Lower leg skin (tissue), 4 donors: Measurements from ENCODE around the gene ZEB2. TPM values are rescaled to one million over a fixed set of nuclear protein-coding genes. Genes with fewer than 3 reads are reported as not detected.

ENCODE experiments used
- DNase-seq, 2 donors: peaks; one replicate each; pipeline ENCODE4 v3.0.0-alpha.2; 2019; ENCODE audit warnings: low spot score in 2 of 2
- H3K4me3 ChIP-seq: fragments of 200-600 bp; sonication (generic); 2 replicates; pipeline ENCODE4 v1.5.1; 2017; ENCODE audit warnings: mild to moderate bottlenecking, low read depth; ENCODE audit not compliant: poor library complexity, severe bottlenecking
- POLR2A ChIP-seq, 2 donors: fragments of 450-650 bp; IDR thresholded peaks; one replicate each; pipeline ENCODE4 v1.6.1; 2016 to 2017; ENCODE audit warnings: antibody characterized with exemption in 2 of 2, mild to moderate bottlenecking in 1 of 2, moderate library complexity in 1 of 2
- WGBS, 2 donors: methylation state at CpG; one replicate each; pipeline ENCODE4 v1.1.5; 2018; 5-methylcytosine and 5-hydroxymethylcytosine counted together
- intact Hi-C: fragments of 100-400 bp; cut with DNase I; formaldehyde crosslinking; loops from one replicate; pipeline ENCODE4 v1.15.0; 2023; ENCODE audit warnings: low total_unique reads
- total RNA-seq, 4 donors: library from RNA; depleted of rRNA; stranded (reverse); fragments of >200 nt; gene quantifications; one replicate each; pipeline ENCODE4 v1.1.0, GENCODE V29; 2016
- TF ChIP-seq, protein P1 (sequence below), 3 donors: fragments of 450-650 bp; IDR thresholded peaks; one replicate each; pipeline ENCODE4 v1.5.1; 2016; ENCODE audit warnings: antibody characterized with exemption in 3 of 3, mild to moderate bottlenecking in 3 of 3, moderate library complexity in 2 of 3

ZEB2 gene
- total RNA-seq, 4 donors from 2014 or later = 13.8 to 38.8 (median 30.3) TPM

DNA sequence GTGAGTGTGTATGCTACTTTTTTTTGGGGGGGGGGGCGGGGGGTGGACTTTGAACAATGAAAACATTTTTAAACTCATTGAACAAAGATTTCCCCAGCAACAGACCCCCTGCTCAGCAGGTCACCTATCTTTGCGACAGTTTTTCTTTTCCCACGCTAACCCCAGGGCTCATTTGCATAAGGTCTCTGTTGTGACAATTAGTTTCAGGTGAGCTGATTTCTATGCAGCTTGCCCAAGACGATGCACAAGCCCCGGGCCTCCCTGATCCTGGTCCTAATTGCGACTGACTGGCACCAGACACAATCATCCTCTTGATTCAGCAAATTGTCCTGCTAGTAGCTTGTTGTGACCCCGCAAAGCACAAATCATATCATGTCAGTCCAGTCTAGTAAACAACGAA lies 40.3 kb downstream of the ZEB2 start:
- no peak for DNase-seq
- H3K4me3 ChIP-seq = no peak overlapping the region
- TF ChIP-seq, protein P1, sequence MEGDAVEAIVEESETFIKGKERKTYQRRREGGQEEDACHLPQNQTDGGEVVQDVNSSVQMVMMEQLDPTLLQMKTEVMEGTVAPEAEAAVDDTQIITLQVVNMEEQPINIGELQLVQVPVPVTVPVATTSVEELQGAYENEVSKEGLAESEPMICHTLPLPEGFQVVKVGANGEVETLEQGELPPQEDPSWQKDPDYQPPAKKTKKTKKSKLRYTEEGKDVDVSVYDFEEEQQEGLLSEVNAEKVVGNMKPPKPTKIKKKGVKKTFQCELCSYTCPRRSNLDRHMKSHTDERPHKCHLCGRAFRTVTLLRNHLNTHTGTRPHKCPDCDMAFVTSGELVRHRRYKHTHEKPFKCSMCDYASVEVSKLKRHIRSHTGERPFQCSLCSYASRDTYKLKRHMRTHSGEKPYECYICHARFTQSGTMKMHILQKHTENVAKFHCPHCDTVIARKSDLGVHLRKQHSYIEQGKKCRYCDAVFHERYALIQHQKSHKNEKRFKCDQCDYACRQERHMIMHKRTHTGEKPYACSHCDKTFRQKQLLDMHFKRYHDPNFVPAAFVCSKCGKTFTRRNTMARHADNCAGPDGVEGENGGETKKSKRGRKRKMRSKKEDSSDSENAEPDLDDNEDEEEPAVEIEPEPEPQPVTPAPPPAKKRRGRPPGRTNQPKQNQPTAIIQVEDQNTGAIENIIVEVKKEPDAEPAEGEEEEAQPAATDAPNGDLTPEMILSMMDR (IDR thresholded peaks at IDR 0.05) = no peak
- TF ChIP-seq POLR2A (IDR thresholded peaks at IDR 0.05) = no peak
- 67 to 68% methylated on average over 8 of the region's 8 CpGs for WGBS, 2 donors
- intact Hi-C loops = no loop called here

DNA sequence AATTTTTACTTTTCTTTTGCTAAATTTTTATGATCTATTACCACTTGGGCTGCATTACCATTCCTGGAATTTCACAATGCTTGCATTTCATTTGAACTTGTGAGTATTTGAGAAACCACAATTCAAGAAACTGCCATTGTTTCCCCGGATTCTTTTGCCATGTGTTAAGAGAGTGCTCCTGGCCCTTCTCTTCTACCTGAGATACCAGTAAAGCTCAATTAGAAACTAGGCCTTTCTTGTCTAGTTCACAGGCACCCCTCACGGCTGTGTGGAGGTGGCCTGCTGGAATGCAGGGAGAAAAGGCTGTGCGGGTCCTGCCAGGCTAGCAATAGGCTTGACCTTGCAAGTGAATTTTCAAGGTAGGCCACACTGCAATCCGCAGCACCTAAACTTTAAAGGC lies 40.8 kb downstream of the ZEB2 start:
- H3K4me3 ChIP-seq = no peak overlapping the region
- no peak for DNase-seq
- intact Hi-C loops = no loop called here
- TF ChIP-seq POLR2A (IDR thresholded peaks at IDR 0.05) = no peak
- TF ChIP-seq, protein P1 (IDR thresholded peaks at IDR 0.05) = no peak
- WGBS, 2 donors = 54 to 66% methylated on average over 4 of the region's 4 CpGs

DNA sequence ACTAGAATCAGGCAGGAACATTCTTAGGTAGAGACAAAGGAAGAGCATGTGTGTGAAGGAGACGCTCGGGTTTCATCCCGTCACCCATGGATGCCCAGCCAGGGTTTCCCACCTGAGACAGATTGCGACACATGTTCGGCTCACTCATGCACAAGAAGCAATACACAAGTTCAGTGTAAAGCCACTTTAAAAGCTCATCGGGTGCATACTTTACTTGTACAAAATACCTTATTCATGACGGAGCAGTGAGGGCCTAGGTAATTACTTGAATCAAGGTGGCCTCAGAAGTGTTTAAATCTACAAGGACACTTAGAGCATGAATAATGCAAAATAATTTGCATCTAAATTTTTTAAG lies 42.0 kb downstream of the ZEB2 start:
- no peak overlapping the region for H3K4me3 ChIP-seq
- no peak for DNase-seq
- WGBS, 2 donors = 68 to 77% methylated on average over 7 of the region's 7 CpGs
- intact Hi-C loops = no loop called here
- TF ChIP-seq, protein P1 (IDR thresholded peaks at IDR 0.05) = no peak
- no peak for TF ChIP-seq POLR2A (IDR thresholded peaks at IDR 0.05)

DNA sequence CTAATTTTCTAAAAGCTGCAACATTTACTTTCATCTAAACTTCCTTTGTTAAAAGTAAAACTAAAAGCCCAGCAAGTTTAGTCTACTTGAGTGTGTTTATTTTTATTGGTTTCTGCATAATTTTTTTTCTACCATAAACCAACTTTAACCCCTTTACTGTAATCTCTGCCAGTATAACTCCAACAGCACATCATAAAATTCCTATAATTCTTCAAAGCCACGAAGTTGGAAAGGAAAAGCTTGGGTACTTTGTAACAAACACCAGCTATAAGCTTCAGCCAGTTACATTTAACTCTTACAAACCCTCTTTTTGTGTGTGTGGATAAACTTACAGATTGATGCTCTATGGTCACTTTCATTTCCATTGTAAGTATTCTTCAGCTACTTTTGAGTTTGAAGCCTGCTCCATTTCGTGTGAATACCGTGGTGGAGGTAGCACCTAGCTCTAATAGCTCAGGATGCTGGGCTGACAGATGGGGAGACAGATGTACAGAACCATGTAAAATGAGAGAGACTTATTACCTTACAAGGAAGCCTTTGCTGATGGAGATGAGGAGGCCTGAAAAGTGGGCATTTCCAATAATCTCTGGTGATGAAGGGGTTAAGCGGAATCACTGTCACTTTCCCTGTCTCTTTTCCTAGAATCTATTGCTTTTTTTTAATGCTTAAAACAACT lies 42.5 kb downstream of the ZEB2 start:
- TF ChIP-seq, protein P1 (IDR thresholded peaks at IDR 0.05) = no peak
- no peak for TF ChIP-seq POLR2A (IDR thresholded peaks at IDR 0.05)
- DNase-seq = no peak
- intact Hi-C loops = no loop called here
- no peak overlapping the region for H3K4me3 ChIP-seq
- WGBS, 2 donors = 60 to 64% methylated on average over 4 of the region's 4 CpGs

DNA sequence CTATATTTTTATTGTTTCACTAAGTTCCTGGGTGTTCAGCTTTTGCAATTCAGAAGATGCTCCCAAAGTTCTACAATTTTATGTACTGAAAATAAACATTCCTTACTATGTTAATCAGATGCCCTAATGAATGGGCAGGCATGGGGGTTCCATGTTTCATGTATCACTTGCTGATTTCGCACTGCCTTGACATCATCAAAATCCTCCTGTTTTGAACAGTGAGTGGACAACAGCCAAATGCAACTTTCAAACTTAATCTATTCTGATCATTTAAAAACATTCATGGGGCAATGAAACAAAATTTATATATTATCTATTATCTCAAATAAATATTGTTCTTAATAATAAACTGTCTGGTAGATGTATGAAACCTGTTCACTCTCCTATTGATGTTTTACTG lies 43.2 kb downstream of the ZEB2 start:
- no peak overlapping the region for H3K4me3 ChIP-seq
- intact Hi-C loops = no loop called here
- WGBS, 2 donors = 69 to 79% methylated on average over 1 of the region's 1 CpG
- no peak for DNase-seq
- TF ChIP-seq, protein P1 (IDR thresholded peaks at IDR 0.05) = no peak
- no peak for TF ChIP-seq POLR2A (IDR thresholded peaks at IDR 0.05)
